ENCODE results near the gene CCDC150.
"Not testable (repeated sequence)": the region's sequence is repeated elsewhere in the genome, so short reads cannot be mapped to it uniquely, and the experiment has no call there.

Gene CCDC150

GRCh38 chr2:196711625-196712024 is 72.1 kb downstream of the CCDC150 start:
- DNase-seq (ENCODE audit: low read depth), result no peak

- no peak for DNase-seq (ENCODE audit: low read depth)
Measured at GRCh38 chr2:196712867-196713266, 73.4 kb downstream of the CCDC150 start.

- no peak for DNase-seq (ENCODE audit: low read depth)
Measured at GRCh38 chr2:196718419-196719109, 79.0 kb downstream of the CCDC150 start.

GRCh38 chr2:196719110-196719872 is 79.8 kb downstream of the CCDC150 start:
- peak; percentile 71 for DNase-seq (ENCODE audit: low read depth)

- no peak for DNase-seq (ENCODE audit: low read depth)
Measured at GRCh38 chr2:196723571-196723970, 84.1 kb downstream of the CCDC150 start.

DNA sequence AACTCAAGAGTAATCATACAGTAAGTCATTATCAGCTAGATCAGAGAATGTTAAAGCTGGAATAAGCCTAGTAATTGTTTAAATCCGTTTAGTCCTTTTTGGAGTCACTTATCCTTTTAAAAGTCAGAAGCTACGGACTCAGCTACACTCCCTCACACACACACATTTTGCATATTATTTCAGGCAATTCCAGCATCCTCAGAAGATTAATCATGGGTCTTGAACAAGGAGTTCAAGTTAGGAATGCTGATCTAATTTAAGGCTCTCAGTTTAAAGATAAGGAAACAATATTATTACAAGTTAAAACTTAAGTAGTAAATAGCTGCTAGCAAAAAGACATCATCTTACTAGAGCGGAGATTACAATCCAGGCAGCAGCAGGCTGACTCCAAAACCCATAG is 85.7 kb downstream of the CCDC150 start:
- peak; percentile 49 for DNase-seq (ENCODE audit: low read depth)

- no peak for DNase-seq (ENCODE audit: low read depth)
Measured at GRCh38 chr2:196725882-196726281, 86.4 kb downstream of the CCDC150 start.

GRCh38 chr2:196729418-196729817 is 89.9 kb downstream of the CCDC150 start:
- no peak for DNase-seq (ENCODE audit: low read depth)

DNA sequence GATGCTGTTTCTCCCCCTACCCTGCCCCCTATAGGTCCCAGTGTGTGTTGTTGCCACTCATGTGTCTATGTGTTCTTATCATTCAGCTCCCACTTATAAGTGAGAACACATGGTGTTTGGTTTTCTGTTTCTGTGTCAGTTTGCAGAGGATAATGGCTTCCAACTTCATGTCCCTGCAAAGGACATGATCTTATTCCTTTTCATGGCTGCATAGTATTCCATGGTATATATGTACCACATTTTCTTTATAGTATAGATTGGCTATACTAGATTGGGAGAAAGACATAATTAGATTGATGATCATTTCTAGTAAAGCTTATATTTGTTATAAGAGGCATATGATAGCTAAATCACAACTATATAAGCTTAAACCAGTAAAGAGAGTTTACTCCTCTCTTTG is 97.1 kb downstream of the CCDC150 start:
- DNase-seq (ENCODE audit: low read depth), result not testable (repeated sequence)

DNA sequence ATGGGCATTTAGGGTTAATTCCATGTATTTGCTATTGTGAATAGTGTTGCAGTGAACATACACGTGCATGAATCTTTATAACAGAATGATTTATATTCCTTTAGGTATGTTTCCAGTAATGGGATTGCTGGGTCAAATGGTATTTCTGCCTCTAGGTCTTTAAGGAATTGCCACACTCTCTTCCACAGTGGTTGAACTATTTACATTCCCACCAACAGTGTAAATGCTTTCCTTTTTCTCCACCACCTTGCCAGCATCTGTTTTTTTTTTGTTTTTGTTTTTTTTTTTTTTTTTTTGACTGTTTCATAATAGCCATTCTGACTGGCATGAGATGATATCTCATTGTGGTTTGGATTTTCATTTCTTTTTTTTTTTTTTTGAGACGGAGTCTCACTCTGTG is 97.5 kb downstream of the CCDC150 start:
- no peak for DNase-seq (ENCODE audit: low read depth)

DNA sequence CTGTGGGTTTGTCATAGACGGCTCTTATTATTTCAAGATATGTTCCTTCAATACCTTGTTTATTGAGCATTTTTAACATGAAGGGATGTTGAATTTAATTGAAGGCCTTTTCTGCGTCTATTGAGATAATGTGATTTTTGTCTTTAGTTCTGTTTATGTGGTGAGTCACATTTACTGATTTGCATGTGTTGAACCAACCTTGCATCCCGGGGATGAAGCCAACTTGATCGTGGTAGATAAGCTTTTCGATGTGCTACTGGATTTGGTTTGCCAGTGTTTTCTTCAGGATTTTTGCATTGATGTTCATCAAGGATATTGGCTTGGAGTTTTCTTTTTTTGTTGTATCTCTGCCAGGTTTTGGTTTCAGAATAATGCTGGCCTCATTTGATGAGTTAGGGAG is 99.5 kb downstream of the CCDC150 start:
- peak; percentile 30 for DNase-seq (ENCODE audit: low read depth)

DNA sequence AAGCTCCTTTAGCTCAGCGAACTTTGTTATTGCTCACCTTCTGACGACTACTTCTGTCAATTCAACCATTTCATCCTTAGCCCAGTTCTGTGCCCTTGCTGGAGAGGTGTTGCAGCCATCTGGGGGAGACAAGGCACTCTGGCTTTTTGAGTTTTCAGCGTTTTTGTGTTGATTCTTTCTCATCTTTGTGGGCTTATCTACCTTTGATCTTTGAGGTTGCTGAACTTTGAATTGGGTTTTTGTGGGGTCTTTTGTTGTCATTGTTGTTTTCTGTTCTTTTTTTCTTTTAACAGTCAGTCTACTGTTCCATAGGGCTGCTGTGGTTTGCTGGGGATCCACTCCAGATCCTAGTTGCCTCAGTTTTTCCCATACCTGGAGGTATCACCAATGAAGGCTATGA is 102.7 kb downstream of the CCDC150 start:
- DNase-seq (ENCODE audit: low read depth), result no peak

DNA sequence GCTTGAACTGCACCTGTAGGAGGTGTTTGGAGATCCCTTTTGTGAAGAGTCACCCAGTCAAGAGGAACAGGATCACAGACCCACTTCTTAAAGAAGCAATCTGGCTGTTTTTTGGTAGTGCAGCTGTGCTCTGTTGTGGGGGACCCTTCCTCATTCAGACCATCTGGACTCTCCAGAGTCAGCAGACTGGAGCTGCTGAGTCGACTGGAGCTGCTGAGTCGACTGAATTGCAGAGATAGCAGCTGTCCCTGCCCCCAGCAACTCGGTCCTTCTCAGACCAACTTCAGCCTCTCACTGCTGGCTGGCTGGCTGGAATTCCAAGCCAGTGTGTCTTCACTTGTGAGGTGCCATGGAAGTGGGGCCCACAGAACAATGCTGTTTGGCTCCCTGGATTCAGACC is 103.2 kb downstream of the CCDC150 start:
- DNase-seq (ENCODE audit: low read depth), result no peak

- no peak for DNase-seq (ENCODE audit: low read depth)
Measured at GRCh38 chr2:196743165-196743564, 103.7 kb downstream of the CCDC150 start.

DNA sequence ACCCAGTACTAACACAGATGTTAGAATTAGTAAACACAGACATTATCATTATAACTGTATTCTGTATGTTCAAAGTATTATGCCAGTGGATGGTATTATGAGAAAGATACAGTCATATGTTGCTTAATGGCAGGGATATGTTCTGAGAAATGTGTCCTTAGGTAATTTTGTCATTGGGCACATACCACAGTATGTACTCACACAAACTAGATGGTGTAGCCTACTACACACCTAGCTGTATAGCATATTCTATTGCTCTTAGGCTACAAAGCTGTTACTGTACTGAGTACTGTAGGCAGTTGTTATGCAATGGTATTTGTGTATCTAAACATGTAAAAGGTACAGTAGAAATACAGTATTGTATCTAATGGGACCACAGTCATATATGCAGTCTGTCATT is 106.2 kb downstream of the CCDC150 start:
- no peak for DNase-seq (ENCODE audit: low read depth)

DNA sequence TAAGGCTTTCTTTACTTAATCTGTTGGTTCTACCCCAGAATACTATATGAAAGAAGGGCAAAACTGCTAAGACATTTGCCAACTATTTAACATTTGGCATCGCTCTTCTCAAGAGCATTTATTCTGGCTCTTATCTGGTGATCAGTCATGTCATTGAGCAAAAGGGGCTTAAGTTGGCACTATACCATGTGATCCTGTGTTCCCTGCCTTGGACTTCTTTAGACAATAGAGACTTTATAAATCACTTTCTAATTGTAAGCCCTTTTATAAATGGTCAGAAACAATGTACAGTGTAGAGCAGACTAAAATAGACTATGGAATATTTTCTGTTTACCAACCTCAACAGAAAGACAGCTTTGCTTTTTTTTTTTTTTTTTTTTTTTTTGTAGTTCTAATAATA is 107.9 kb downstream of the CCDC150 start:
- DNase-seq (ENCODE audit: low read depth), result no peak

DNA sequence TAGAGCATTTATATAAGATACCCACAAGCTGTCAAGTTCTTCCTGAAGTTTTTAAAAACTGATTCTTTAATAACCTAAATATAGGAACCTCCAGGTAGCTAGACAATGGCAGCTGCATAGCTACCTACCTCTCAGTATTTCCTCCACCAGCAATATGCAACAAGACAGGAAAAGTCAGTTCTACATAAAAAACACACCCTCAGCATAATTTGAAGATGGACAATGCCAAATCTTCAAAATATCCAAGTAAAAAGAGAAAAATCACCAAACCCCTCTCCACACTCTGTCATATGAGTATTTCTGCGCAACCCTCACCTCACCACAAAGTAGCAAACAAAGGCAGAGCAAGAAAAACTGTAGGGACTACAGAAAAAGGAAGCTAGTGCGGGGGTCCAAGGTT is 108.6 kb downstream of the CCDC150 start:
- no peak for DNase-seq (ENCODE audit: low read depth)

DNA sequence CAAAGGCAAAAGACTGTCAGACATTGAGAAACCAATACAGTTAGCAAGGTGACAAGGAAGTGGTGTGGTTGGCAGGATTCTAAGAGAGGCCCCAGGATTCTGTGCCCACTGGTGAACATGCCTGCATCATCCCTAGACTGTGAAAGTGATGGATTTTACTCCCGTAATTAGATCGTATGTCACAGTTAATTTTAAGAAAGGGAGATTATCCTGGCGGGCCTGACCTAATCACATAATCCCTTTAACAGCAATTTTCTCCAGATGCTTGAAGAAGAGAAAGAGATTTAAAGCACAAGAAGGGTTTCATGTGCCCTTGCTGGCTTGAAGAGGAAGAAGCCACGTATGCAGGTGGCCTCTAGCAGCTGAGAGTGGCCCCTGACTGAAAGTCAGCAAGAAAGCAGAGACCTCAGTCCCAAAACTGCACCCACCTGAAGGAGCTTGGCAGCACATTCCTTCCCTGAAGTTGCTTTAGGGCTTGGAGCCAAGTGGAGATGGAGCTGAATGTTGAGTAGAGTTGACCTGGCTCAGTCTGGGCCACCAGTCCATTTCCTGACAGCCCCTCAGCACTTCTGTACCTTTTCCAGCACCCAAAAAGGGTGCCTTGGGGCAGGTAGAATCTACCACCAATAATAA is 110.9 kb downstream of the CCDC150 start:
- DNase-seq (ENCODE audit: low read depth), result no peak

DNA sequence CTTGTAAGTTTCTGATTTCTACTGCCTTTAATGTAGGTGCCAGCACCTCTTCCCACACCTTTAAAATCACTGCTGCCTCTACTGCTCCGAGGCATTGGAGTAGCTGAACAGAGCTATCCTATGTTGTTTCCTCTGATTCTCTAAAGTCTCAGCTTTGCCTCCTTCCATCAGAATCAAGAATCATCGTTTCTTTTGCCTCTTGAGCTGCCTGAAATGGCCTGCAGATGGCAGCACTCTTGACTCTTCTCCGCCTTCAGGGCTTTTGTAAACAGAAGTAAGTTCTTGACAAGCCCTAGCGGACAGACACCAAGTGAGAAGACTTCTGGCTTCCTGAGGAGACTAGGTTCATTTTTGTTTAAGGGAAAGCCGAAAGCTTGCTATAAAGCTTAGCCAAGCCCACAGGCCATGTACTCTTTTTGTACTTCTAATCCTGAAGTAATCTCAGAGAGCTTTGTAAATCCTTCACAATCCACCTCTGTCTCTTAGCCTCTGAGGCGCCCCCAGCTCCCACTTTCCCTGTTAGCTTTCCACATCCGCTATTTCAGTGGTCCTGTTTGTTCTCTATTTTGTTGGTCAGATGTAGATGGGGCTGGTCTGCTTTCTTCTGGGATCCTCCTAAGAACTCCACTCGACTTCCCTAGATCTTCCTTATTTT is 111.6 kb downstream of the CCDC150 start:
- peak; percentile 77 for DNase-seq (ENCODE audit: low read depth)

DNA sequence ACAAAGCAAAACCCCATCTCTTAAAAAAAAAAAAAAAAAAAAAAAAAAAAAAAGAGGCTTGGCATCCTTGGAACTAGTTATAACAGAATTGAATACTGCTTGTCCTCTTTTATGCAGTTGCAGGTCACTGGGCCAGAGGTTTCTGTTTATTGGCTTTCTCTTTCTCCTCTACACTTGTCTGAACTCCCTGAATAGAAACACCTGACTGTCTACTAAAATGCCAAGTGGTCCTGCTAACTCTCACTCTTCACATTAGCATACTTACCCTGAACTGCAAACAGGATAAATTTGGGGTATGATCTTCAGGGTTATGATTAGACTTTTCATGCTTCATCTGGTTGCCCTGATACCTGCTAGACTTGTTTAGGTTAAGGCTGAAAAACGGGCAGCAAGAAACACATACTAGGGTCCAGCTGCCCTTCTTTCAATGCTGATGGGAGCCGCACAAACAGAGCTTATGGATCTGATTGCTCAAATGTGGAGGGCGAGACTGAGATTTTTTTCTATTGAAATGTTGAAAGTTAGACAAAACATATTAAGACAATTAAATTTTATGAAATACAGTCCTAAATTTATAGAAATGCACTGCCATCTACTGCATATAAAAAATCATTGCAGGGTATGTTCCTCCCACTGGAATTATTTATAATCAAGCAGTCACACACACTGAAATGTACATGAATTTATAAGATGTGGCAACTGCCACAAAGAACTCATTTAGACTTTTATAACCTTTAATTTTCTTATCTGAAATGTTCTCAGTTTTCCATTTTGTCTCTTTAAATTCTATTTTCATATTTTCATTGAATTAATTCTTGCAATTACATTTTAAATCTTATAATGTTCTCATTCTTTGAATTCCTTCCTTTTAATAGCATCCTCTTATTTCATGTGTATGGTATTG is 119.2 kb downstream of the CCDC150 start:
- DNase-seq (ENCODE audit: low read depth), result peak; percentile 56

- DNase-seq (ENCODE audit: low read depth), result peak; percentile 11
Measured at GRCh38 chr2:196759378-196759706, 119.8 kb downstream of the CCDC150 start.

DNA sequence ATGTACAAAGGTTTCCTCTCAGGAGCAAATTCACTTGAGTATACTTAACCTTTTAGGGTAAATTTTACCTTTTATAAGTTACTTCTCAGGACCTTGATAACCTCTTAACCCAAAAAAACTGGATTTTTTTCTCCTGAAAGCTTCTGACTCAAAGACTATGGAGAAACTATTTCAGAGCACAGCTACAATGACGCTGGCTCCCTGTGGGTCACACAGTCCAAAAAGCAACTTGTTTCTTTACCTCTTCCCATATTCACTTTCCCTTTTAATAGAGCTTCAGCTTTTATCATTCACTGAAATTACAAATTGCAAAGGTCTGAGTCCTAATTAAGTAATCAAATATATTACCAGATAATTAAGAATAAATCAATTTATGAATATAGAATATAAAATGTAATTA is 127.6 kb downstream of the CCDC150 start:
- no peak for DNase-seq (ENCODE audit: low read depth)
